AG09319 (cell line): Measurements from ENCODE around the gene GSTA2.
"Not testable (repeated sequence)": the region's sequence is repeated elsewhere in the genome, so short reads cannot be mapped to it uniquely, and the experiment has no call there.

Experiments
- DNase-seq: peaks from one replicate; pipeline ENCODE4 v3.0.0-alpha.2; 2010; ENCODE audit warnings: low read depth; ENCODE audit errors: extremely low read depth
- CTCF ChIP-seq: IDR thresholded peaks from 2 replicates; pipeline ENCODE4 v1.5.1; 2011; ENCODE audit warnings: low read depth, mild to moderate bottlenecking, inconsistent platforms, low read length, moderate library complexity

Gene GSTA2

GRCh38 chr6:52707963-52708680 lies 55.2 kb downstream of the GSTA2 start:
- TF ChIP-seq CTCF, result no peak
- no peak for DNase-seq

GRCh38 chr6:52706001-52706400 lies 57.3 kb downstream of the GSTA2 start:
- no peak for DNase-seq
- no peak for TF ChIP-seq CTCF

GRCh38 chr6:52704781-52705502 lies 58.3 kb downstream of the GSTA2 start:
- DNase-seq, result not testable (repeated sequence)

GRCh38 chr6:52704060-52704459 lies 59.2 kb downstream of the GSTA2 start:
- no peak for DNase-seq
- TF ChIP-seq CTCF, result no peak
